ENCODE results near the gene CDH4. TPM values are rescaled to one million over a fixed set of nuclear protein-coding genes. Genes with fewer than 3 reads are reported as not detected.

Gene CDH4
- total RNA-seq, 1 experiment from 2014 or later: 5.3 TPM

DNA sequence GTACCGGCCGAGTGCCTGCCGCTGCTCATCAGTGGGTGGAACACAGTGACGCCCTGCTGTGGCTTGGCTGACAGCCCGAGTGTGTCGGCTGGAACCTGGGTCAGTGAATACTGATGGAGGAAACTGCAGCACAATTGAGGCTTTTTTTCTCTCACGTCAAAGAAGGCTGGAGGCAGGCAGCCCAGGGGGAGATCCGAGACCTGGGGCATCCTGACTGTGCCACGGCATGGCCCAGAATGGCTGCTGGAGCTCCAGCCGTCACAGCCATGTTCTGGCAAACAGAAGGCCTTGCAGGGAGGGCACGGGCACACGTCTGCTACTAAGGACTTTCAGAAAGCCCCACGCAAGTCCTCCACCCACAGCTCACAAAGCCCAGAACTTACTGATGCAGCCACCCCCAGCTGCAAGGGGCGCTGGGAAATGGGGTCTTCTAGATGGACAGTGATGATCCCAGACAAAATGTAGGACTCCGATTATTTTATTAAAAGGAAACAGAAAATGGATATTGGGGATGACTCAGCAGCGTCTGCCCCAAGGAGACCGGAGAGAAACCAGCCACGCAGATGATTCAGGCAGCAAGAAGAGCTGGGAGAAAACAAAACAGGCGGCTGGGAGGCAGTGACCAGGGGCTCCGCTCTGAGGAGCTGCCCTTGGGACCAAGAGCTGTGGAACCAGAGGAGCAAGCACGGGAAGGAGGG, 673.6 kb downstream of the CDH4 start:
- Mint-ChIP-seq H3K27ac (no peak overlapping the region), H3K27me3 (ENCODE audit: low read depth) (no peaks in the 10 kb centered on the region; the same call in 1 of the 2 replicates), H3K36me3 (no peaks in the 10 kb centered on the region), H3K4me1 (no peaks in the 10 kb centered on the region), H3K9me3 (peaks cover 4% of the 10 kb centered on the region; the same call in 1 of the 2 replicates), H3K4me3 (no peak overlapping the region)
- no peak for ATAC-seq
- ChIA-PET CTCF (no interaction called here), POLR2A (no interaction called here)
- TF ChIP-seq SMAD4 (CRISPR knock-in tag; IDR thresholded peaks at IDR 0.05) (no peak), ESRRA (CRISPR knock-in tag; IDR thresholded peaks at IDR 0.05; ENCODE audit: borderline replicate concordance) (no peak), NR3C1 (CRISPR knock-in tag; conservative IDR thresholded peaks at IDR 0.05; ENCODE audit: low read depth) (no peak), ZNF138 (CRISPR knock-in tag; conservative IDR thresholded peaks at IDR 0.05) (no peak), ZNF423 (CRISPR knock-in tag; IDR thresholded peaks at IDR 0.05) (no peak), JUN (CRISPR knock-in tag; IDR thresholded peaks at IDR 0.05) (no peak)
- TF ChIP-seq, protein P1, sequence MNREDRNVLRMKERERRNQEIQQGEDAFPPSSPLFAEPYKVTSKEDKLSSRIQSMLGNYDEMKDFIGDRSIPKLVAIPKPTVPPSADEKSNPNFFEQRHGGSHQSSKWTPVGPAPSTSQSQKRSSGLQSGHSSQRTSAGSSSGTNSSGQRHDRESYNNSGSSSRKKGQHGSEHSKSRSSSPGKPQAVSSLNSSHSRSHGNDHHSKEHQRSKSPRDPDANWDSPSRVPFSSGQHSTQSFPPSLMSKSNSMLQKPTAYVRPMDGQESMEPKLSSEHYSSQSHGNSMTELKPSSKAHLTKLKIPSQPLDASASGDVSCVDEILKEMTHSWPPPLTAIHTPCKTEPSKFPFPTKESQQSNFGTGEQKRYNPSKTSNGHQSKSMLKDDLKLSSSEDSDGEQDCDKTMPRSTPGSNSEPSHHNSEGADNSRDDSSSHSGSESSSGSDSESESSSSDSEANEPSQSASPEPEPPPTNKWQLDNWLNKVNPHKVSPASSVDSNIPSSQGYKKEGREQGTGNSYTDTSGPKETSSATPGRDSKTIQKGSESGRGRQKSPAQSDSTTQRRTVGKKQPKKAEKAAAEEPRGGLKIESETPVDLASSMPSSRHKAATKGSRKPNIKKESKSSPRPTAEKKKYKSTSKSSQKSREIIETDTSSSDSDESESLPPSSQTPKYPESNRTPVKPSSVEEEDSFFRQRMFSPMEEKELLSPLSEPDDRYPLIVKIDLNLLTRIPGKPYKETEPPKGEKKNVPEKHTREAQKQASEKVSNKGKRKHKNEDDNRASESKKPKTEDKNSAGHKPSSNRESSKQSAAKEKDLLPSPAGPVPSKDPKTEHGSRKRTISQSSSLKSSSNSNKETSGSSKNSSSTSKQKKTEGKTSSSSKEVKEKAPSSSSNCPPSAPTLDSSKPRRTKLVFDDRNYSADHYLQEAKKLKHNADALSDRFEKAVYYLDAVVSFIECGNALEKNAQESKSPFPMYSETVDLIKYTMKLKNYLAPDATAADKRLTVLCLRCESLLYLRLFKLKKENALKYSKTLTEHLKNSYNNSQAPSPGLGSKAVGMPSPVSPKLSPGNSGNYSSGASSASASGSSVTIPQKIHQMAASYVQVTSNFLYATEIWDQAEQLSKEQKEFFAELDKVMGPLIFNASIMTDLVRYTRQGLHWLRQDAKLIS (CRISPR knock-in tag; IDR thresholded peaks at IDR 0.05; ENCODE audit: borderline replicate concordance): no peak
- TF ChIP-seq, protein P2, sequence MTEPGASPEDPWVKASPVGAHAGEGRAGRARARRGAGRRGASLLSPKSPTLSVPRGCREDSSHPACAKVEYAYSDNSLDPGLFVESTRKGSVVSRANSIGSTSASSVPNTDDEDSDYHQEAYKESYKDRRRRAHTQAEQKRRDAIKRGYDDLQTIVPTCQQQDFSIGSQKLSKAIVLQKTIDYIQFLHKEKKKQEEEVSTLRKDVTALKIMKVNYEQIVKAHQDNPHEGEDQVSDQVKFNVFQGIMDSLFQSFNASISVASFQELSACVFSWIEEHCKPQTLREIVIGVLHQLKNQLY (CRISPR knock-in tag; IDR thresholded peaks at IDR 0.05): no peak
- TF ChIP-seq, protein P3, sequence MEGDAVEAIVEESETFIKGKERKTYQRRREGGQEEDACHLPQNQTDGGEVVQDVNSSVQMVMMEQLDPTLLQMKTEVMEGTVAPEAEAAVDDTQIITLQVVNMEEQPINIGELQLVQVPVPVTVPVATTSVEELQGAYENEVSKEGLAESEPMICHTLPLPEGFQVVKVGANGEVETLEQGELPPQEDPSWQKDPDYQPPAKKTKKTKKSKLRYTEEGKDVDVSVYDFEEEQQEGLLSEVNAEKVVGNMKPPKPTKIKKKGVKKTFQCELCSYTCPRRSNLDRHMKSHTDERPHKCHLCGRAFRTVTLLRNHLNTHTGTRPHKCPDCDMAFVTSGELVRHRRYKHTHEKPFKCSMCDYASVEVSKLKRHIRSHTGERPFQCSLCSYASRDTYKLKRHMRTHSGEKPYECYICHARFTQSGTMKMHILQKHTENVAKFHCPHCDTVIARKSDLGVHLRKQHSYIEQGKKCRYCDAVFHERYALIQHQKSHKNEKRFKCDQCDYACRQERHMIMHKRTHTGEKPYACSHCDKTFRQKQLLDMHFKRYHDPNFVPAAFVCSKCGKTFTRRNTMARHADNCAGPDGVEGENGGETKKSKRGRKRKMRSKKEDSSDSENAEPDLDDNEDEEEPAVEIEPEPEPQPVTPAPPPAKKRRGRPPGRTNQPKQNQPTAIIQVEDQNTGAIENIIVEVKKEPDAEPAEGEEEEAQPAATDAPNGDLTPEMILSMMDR (IDR thresholded peaks at IDR 0.05): no peak
- TF ChIP-seq, protein P4, sequence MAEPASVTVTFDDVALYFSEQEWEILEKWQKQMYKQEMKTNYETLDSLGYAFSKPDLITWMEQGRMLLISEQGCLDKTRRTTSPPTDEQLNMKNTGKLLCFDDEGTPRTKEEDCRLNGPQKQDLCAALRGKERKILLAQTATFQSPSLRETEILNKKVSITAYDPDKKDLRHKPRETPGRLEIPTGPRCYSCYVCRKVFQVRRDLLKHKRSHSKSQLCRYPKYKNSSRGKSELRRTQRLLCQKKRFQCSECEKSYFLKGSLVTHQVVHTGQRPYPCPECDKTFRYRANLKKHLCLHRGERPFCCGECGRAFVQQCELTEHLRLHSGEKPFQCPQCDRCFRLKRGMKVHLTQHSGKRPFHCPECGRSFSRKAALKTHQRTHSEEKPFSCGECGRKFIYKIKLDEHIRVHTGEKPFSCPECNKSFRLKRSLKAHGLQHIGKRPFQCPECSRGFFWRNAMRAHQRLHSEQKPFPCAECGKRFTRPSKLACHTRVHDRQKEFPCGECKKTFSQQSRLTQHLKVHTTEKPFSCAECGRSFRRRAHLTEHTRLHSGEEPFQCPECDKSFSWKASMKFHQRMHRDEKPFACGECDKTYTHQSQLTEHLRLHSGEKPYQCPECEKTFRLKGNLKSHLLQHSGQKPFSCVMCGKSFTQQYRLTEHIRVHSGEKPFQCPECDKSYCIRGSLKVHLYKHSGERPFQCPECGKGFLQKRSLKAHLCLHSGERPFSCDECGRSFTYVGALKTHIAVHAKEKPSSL (CRISPR knock-in tag; conservative IDR thresholded peaks at IDR 0.05): no peak
- DNase-seq (ENCODE audit: low spot score): no peak

DNA sequence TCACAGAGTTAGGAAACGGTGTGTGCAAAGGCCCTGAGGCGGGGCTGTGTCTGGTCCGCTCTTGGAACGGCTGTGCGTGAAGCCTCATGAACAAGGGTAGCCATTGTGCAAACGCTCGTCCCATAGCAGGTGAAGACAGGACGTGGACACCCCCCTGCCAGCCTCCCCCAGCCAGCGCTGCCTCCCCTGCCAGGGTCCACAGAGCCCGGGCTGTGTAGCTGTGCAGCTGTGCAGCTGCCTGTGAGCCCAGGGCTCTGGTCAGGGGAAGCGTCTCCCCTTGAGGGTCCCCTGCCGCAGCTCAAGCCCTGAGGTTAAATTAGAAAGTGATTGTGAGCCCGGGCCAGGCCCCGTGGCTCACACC, 674.2 kb downstream of the CDH4 start:
- ChIA-PET CTCF (no interaction called here), POLR2A (no interaction called here)
- Mint-ChIP-seq H3K4me1 (no peaks in the 10 kb centered on the region), H3K9me3 (peaks cover 4% of the 10 kb centered on the region; the same call in 1 of the 2 replicates), H3K4me3 (no peak overlapping the region), H3K36me3 (no peaks in the 10 kb centered on the region), H3K27ac (no peak overlapping the region), H3K27me3 (ENCODE audit: low read depth) (no peaks in the 10 kb centered on the region; the same call in 1 of the 2 replicates)
- DNase-seq (ENCODE audit: low spot score) (no peak), ATAC-seq (no peak)
- TF ChIP-seq, protein P5, sequence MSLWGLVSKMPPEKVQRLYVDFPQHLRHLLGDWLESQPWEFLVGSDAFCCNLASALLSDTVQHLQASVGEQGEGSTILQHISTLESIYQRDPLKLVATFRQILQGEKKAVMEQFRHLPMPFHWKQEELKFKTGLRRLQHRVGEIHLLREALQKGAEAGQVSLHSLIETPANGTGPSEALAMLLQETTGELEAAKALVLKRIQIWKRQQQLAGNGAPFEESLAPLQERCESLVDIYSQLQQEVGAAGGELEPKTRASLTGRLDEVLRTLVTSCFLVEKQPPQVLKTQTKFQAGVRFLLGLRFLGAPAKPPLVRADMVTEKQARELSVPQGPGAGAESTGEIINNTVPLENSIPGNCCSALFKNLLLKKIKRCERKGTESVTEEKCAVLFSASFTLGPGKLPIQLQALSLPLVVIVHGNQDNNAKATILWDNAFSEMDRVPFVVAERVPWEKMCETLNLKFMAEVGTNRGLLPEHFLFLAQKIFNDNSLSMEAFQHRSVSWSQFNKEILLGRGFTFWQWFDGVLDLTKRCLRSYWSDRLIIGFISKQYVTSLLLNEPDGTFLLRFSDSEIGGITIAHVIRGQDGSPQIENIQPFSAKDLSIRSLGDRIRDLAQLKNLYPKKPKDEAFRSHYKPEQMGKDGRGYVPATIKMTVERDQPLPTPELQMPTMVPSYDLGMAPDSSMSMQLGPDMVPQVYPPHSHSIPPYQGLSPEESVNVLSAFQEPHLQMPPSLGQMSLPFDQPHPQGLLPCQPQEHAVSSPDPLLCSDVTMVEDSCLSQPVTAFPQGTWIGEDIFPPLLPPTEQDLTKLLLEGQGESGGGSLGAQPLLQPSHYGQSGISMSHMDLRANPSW (CRISPR knock-in tag; conservative IDR thresholded peaks at IDR 0.05; ENCODE audit: low read depth): no peak
- TF ChIP-seq ZNF317 (CRISPR knock-in tag; IDR thresholded peaks at IDR 0.05; ENCODE audit: borderline replicate concordance, low read depth) (no peak), ELF4 (CRISPR knock-in tag; IDR thresholded peaks at IDR 0.05; ENCODE audit: low read depth) (no peak), ZNF219 (CRISPR knock-in tag; IDR thresholded peaks at IDR 0.05; ENCODE audit: borderline replicate concordance) (no peak)
